ENCODE results near the gene MMAB.

DNA sequence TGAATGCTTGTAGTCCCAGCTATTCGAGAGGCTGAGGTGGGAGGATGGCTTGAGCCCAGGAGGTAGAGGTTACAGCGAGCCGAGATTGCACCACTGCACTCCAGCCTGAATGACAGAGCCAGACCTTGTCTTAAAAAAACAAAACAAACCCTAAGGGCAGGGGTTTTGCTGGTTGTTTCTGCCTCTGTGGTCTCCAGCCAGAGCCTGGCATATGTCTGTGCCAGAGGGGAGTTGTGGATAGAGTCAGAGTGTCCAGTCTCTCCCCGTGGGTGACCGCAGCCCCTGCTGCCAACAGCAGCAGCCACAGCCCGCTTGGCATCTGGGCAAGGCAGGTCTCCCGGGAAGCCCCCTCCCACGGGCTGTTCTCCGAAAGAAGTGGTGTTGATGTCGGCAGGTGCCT lies 37.9 kb upstream of the MMAB start:
- TF ChIP-seq POLR2AphosphoS5 (IDR thresholded peaks at IDR 0.05) (no peak), POLR2A (IDR thresholded peaks at IDR 0.05) (no peak), EP300 (IDR thresholded peaks at IDR 0.05; ENCODE audit: low read depth) (no peak)
- TF ChIP-seq, protein P1, sequence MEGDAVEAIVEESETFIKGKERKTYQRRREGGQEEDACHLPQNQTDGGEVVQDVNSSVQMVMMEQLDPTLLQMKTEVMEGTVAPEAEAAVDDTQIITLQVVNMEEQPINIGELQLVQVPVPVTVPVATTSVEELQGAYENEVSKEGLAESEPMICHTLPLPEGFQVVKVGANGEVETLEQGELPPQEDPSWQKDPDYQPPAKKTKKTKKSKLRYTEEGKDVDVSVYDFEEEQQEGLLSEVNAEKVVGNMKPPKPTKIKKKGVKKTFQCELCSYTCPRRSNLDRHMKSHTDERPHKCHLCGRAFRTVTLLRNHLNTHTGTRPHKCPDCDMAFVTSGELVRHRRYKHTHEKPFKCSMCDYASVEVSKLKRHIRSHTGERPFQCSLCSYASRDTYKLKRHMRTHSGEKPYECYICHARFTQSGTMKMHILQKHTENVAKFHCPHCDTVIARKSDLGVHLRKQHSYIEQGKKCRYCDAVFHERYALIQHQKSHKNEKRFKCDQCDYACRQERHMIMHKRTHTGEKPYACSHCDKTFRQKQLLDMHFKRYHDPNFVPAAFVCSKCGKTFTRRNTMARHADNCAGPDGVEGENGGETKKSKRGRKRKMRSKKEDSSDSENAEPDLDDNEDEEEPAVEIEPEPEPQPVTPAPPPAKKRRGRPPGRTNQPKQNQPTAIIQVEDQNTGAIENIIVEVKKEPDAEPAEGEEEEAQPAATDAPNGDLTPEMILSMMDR (IDR thresholded peaks at IDR 0.05) = no peak

Data from transverse colon (tissue), 4 donors.